ENCODE results near the gene FAT1. TPM values are rescaled to one million over a fixed set of nuclear protein-coding genes. Genes with fewer than 3 reads are reported as not detected.

The FAT1 gene
- total RNA-seq, 1 experiment from 2014 or later = 92.4 TPM

DNA sequence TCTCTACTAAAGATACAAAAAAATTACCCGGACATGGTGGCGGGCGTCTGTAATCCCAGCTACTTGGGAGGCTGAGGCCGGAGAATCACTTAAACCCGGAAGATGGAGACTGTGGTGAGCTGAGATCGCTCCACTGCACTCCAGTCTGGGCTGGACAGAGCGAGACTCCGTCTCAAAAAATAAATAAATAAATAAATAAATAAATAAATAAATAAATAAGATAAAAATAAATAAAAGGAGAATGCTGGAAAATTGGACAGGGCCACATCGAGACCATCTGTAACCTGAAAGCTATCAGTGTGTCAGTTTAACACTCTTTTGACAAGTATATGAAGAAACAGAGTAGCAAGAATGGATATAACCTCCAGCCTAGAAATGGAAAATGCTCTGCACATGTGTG, 15.7 kb upstream of the FAT1 start:
- no peak for ATAC-seq
- H3K9ac ChIP-seq (ENCODE audit: low read length) = no peak overlapping the region
- no peaks in the 10 kb centered on the region for H3F3A ChIP-seq (ENCODE audit: low read length, unreplicated experiment)
- H3K4me2 ChIP-seq (ENCODE audit: low read length) = no peak overlapping the region
- no peak for DNase-seq
- H3K36me3 ChIP-seq (ENCODE audit: low read depth, low read length) = no peaks in the 10 kb centered on the region
- H3K27me3 ChIP-seq (ENCODE audit: low read length) = no peaks in the 10 kb centered on the region
- H3K9me2 ChIP-seq (replicated peaks; ENCODE audit: low read length) = no peaks in the 10 kb centered on the region
- CTCF ChIA-PET = interaction anchor here (0.6 kb wide), 1 partner anchor 184 kb away, joined by 3 read pairs; no protein-coding TSS in a partner anchor
- TF ChIP-seq, protein P1, sequence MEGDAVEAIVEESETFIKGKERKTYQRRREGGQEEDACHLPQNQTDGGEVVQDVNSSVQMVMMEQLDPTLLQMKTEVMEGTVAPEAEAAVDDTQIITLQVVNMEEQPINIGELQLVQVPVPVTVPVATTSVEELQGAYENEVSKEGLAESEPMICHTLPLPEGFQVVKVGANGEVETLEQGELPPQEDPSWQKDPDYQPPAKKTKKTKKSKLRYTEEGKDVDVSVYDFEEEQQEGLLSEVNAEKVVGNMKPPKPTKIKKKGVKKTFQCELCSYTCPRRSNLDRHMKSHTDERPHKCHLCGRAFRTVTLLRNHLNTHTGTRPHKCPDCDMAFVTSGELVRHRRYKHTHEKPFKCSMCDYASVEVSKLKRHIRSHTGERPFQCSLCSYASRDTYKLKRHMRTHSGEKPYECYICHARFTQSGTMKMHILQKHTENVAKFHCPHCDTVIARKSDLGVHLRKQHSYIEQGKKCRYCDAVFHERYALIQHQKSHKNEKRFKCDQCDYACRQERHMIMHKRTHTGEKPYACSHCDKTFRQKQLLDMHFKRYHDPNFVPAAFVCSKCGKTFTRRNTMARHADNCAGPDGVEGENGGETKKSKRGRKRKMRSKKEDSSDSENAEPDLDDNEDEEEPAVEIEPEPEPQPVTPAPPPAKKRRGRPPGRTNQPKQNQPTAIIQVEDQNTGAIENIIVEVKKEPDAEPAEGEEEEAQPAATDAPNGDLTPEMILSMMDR (conservative IDR thresholded peaks at IDR 0.05; ENCODE audit: low read depth, low read length) = no peak
- TF ChIP-seq EZH2phosphoT487 (IDR thresholded peaks at IDR 0.05; ENCODE audit: borderline replicate concordance, low read length) (no peak), EZH2 (IDR thresholded peaks at IDR 0.05; ENCODE audit: low read length, unreplicated experiment) (no peak)
- no peaks in the 10 kb centered on the region for H3K9me3 ChIP-seq (ENCODE audit: low read length)
- peaks cover 15% of the 10 kb centered on the region; the same call in 1 of the 2 replicates for H3K4me1 ChIP-seq (ENCODE audit: insufficient read depth, low read length)
- intact Hi-C loops (cut with micrococcal nuclease) = no loop called here
- no peak overlapping the region for H2AFZ ChIP-seq (ENCODE audit: low read length)
- no peaks in the 10 kb centered on the region for H3K79me2 ChIP-seq (ENCODE audit: low read length)
- no peak overlapping the region for H3K27ac ChIP-seq (ENCODE audit: low read length)
- H4K20me1 ChIP-seq (ENCODE audit: low read length) = no peaks in the 10 kb centered on the region
- BruUV-seq (replicated peaks) = no TSS peak
- no peak overlapping the region for H3K4me3 ChIP-seq (ENCODE audit: low read length)
- POLR2A ChIA-PET (ENCODE audit: unreplicated experiment) = interaction anchor here (0.7 kb wide), 1 partner anchor 61 kb away, joined by 6 read pairs; no protein-coding TSS in a partner anchor

DNA sequence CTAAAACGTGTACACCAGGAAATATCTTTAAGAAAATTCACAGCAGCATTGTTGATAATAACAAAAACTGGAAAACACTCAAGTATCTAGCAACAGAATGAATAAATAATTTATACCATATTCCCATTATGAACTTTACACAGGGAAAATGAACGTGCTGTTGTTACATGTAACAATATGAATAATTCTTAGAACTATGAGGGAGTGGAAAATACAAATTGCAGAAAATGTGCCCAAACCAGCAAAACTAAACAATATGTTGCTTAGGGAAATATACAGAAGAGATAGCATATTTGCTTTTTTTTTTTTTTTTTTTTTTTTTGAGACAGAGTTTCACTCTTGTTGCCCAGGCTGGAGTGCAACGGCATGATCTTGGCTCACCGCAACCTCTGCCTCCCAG, 14.8 kb upstream of the FAT1 start:
- BruUV-seq (replicated peaks) = no TSS peak
- CTCF ChIA-PET = no interaction called here

DNA sequence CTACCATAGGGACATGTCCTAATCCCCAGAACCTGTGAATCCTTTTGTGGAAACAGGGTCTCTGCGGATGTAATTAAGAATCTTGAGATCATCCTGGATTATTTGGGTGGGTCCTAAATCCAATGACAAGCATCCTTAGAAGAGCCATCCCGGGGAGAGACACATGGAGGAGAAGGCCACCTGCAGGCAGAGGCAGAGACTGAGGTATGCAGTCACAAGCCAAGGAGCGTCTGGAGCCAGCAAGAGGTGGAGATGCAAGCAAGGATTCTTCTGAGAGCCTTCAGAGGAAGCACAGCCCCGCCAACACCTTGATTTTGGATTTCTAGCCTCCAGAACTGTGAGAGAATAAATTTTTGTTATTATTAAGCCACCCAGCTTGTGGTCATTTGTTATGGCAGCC, 13.8 kb upstream of the FAT1 start:
- H3K27me3 ChIP-seq (ENCODE audit: low read length) = no peaks in the 10 kb centered on the region
- H3K36me3 ChIP-seq (ENCODE audit: low read depth, low read length) = no peaks in the 10 kb centered on the region
- TF ChIP-seq, protein P1 (conservative IDR thresholded peaks at IDR 0.05; ENCODE audit: low read depth, low read length) = no peak
- no peak for TF ChIP-seq EZH2phosphoT487 (IDR thresholded peaks at IDR 0.05; ENCODE audit: borderline replicate concordance, low read length)
- TF ChIP-seq EZH2 (IDR thresholded peaks at IDR 0.05; ENCODE audit: low read length, unreplicated experiment) = no peak
- no peak overlapping the region for H3K4me3 ChIP-seq (ENCODE audit: low read length)
- H3K4me1 ChIP-seq (ENCODE audit: insufficient read depth, low read length) = peaks cover 15% of the 10 kb centered on the region; the same call in 1 of the 2 replicates
- H3K9me2 ChIP-seq (replicated peaks; ENCODE audit: low read length) = no peaks in the 10 kb centered on the region
- ATAC-seq = no peak
- no peak for DNase-seq
- no peak overlapping the region for H3K27ac ChIP-seq (ENCODE audit: low read length)
- BruUV-seq (replicated peaks) = no TSS peak
- no peaks in the 10 kb centered on the region for H3K9me3 ChIP-seq (ENCODE audit: low read length)
- no peak overlapping the region for H3K4me2 ChIP-seq (ENCODE audit: low read length)
- ChIA-PET CTCF (interaction anchor here (0.6 kb wide), 1 partner anchor 24 kb away, joined by 4 read pairs; no protein-coding TSS in a partner anchor), POLR2A (ENCODE audit: unreplicated experiment) (no interaction called here)
- intact Hi-C loops (cut with micrococcal nuclease) = no loop called here
- H3K9ac ChIP-seq (ENCODE audit: low read length) = no peak overlapping the region
- no peaks in the 10 kb centered on the region for H3K79me2 ChIP-seq (ENCODE audit: low read length)
- no peaks in the 10 kb centered on the region for H3F3A ChIP-seq (ENCODE audit: low read length, unreplicated experiment)
- H4K20me1 ChIP-seq (ENCODE audit: low read length) = no peaks in the 10 kb centered on the region
- H2AFZ ChIP-seq (ENCODE audit: low read length) = no peak overlapping the region

More for the DNA sequence above, 14.8 kb upstream of the FAT1 start:
- Histone ChIP-seq H3K4me1 (ENCODE audit: insufficient read depth, low read length) (peaks cover 15% of the 10 kb centered on the region; the same call in 1 of the 2 replicates), H2AFZ (ENCODE audit: low read length) (no peak overlapping the region), H3K36me3 (ENCODE audit: low read depth, low read length) (no peaks in the 10 kb centered on the region), H4K20me1 (ENCODE audit: low read length) (no peaks in the 10 kb centered on the region), H3K4me3 (ENCODE audit: low read length) (no peak overlapping the region), H3K27ac (ENCODE audit: low read length) (no peak overlapping the region), H3K9me2 (replicated peaks; ENCODE audit: low read length) (no peaks in the 10 kb centered on the region), H3K27me3 (ENCODE audit: low read length) (no peaks in the 10 kb centered on the region), H3K4me2 (ENCODE audit: low read length) (no peak overlapping the region), H3K9me3 (ENCODE audit: low read length) (no peaks in the 10 kb centered on the region), H3K9ac (ENCODE audit: low read length) (no peak overlapping the region), H3F3A (ENCODE audit: low read length, unreplicated experiment) (no peaks in the 10 kb centered on the region), H3K79me2 (ENCODE audit: low read length) (no peaks in the 10 kb centered on the region)
- DNase-seq (no peak), ATAC-seq (no peak)
- TF ChIP-seq EZH2phosphoT487 (IDR thresholded peaks at IDR 0.05; ENCODE audit: borderline replicate concordance, low read length) (no peak), EZH2 (IDR thresholded peaks at IDR 0.05; ENCODE audit: low read length, unreplicated experiment) (no peak)
- TF ChIP-seq, protein P1 (conservative IDR thresholded peaks at IDR 0.05; ENCODE audit: low read depth, low read length) = no peak
- POLR2A ChIA-PET (ENCODE audit: unreplicated experiment) = no interaction called here
- intact Hi-C loops (cut with micrococcal nuclease) = no loop called here

Measured in PC-3 (cell line).